Astrocyte (in vitro differentiated cells and primary cell): Measurements from ENCODE around the gene UTS2. TPM values are rescaled to one million over a fixed set of nuclear protein-coding genes. Genes with fewer than 3 reads are reported as not detected.
A peak's percentile ranks its signal among the peaks of the same experiment; 100 is the strongest.

ENCODE experiments used
- DNase-seq: peaks from one replicate; pipeline ENCODE4 v3.0.0-alpha.2; 2010; ENCODE audit warnings: low read depth
- FAIRE-seq: peaks from 2 replicates; lab custom pipeline; 2011; peaks lifted over from hg19 to GRCh38; lab: Jason Lieb, UNC
- H2AFZ ChIP-seq: 2 replicates; pipeline ENCODE4 v1.6.0; 2012; ENCODE audit warnings: low read depth, low read length, inconsistent platforms
- H3K27ac ChIP-seq: 2 replicates; pipeline ENCODE4 v1.5.1; 2011; ENCODE audit warnings: low read depth, low read length, inconsistent platforms
- H3K27me3 ChIP-seq: 2 replicates; pipeline ENCODE4 v1.6.0; 2011; ENCODE audit warnings: low read length, inconsistent platforms; ENCODE audit not compliant: insufficient read depth
- H3K36me3 ChIP-seq: 2 replicates; pipeline ENCODE4 v1.5.1; 2011; ENCODE audit warnings: low read length, inconsistent platforms; ENCODE audit not compliant: insufficient read depth
- H3K4me1 ChIP-seq: 2 replicates; pipeline ENCODE4 v1.5.1; 2011; ENCODE audit warnings: low read length, inconsistent platforms; ENCODE audit not compliant: insufficient read depth
- H3K4me2 ChIP-seq: 2 replicates; pipeline ENCODE4 v1.6.0; 2012; ENCODE audit warnings: low read length, inconsistent platforms
- H3K4me3 ChIP-seq: 2 replicates; pipeline ENCODE4 v1.5.1; 2011; ENCODE audit warnings: low read depth, mild to moderate bottlenecking, low read length, inconsistent platforms; ENCODE audit not compliant: insufficient read depth
- H3K79me2 ChIP-seq: 2 replicates; pipeline ENCODE4 v1.6.0; 2012; ENCODE audit warnings: mild to moderate bottlenecking, low read length, inconsistent platforms; ENCODE audit not compliant: insufficient read depth
- H3K9ac ChIP-seq: 2 replicates; pipeline ENCODE4 v1.6.0; 2012; ENCODE audit warnings: mild to moderate bottlenecking, low read length, inconsistent platforms
- H3K9me3 ChIP-seq: 2 replicates; pipeline ENCODE4 v1.5.1; 2012; ENCODE audit warnings: low read depth, mild to moderate bottlenecking, low read length, inconsistent platforms; ENCODE audit not compliant: insufficient read depth
- H4K20me1 ChIP-seq: 2 replicates; pipeline ENCODE4 v1.6.0; 2012; ENCODE audit warnings: low read length, inconsistent platforms; ENCODE audit not compliant: insufficient read depth
- H3K27ac Mint-ChIP-seq: one replicate; pipeline ENCODE4 v1.8.0; 2021; ENCODE audit warnings: mild to moderate bottlenecking, mixed read lengths; ENCODE audit not compliant: unreplicated experiment
- H3K27me3 Mint-ChIP-seq: one replicate; pipeline ENCODE4 v1.8.0; 2021; ENCODE audit warnings: low read depth, mixed read lengths; ENCODE audit not compliant: unreplicated experiment
- H3K36me3 Mint-ChIP-seq: one replicate; pipeline ENCODE4 v1.8.0; 2021; ENCODE audit warnings: low read depth, mixed read lengths; ENCODE audit not compliant: unreplicated experiment
- H3K4me1 Mint-ChIP-seq: one replicate; pipeline ENCODE4 v1.8.0; 2021; ENCODE audit warnings: low read depth, mixed read lengths; ENCODE audit not compliant: unreplicated experiment
- H3K4me3 Mint-ChIP-seq: one replicate; pipeline ENCODE4 v1.8.0; 2021; ENCODE audit warnings: mild to moderate bottlenecking, moderate library complexity, mixed read lengths; ENCODE audit not compliant: unreplicated experiment
- H3K9me3 Mint-ChIP-seq: one replicate; pipeline ENCODE4 v1.8.0; 2021; ENCODE audit warnings: mild to moderate bottlenecking, mixed read lengths; ENCODE audit not compliant: unreplicated experiment
- CTCF ChIP-seq: IDR thresholded peaks from 2 replicates; pipeline ENCODE4 v1.5.1; 2011; ENCODE audit warnings: low read depth, mild to moderate bottlenecking, inconsistent platforms, low read length, moderate library complexity; ENCODE audit not compliant: insufficient read depth
- EZH2 ChIP-seq: IDR thresholded peaks from 2 replicates; pipeline ENCODE4 v1.6.1; 2012; ENCODE audit warnings: mild to moderate bottlenecking, low read length, inconsistent platforms; ENCODE audit not compliant: insufficient read depth
- total RNA-seq: library from RNA; stranded (reverse); gene quantifications from 2 replicates; pipeline ENCODE4 v1.2.1, GENCODE V29; 2021

The UTS2 gene
- total RNA-seq, 1 donor from 2014 or later, result not detected

GRCh38 chr1:7886405-7886745 lies 33.5 kb upstream of the UTS2 start:
- Mint-ChIP-seq H3K27me3 (no peaks in the 10 kb centered on the region), H3K4me1 (peaks cover 1% of the 10 kb centered on the region), H3K4me3 (no peak overlapping the region), H3K27ac (no peak overlapping the region), H3K9me3 (peaks cover 2% of the 10 kb centered on the region), H3K36me3 (no peaks in the 10 kb centered on the region)
- H3K4me1 ChIP-seq, result peaks cover 15% of the 10 kb centered on the region
- H4K20me1 ChIP-seq, result no peaks in the 10 kb centered on the region
- no peak for FAIRE-seq
- H3K27me3 ChIP-seq, result no peaks in the 10 kb centered on the region
- H3K9ac ChIP-seq, result peak overlapping the region; percentile 24
- no peak overlapping the region for H3K27ac ChIP-seq
- peak overlapping the region; percentile 43 for H2AFZ ChIP-seq
- peaks cover 4% of the 10 kb centered on the region for H3K9me3 ChIP-seq
- no peaks in the 10 kb centered on the region for H3K79me2 ChIP-seq
- no peak overlapping the region for H3K4me3 ChIP-seq
- peak; percentile 75 for DNase-seq
- H3K36me3 ChIP-seq, result no peaks in the 10 kb centered on the region
- peak overlapping the region; percentile 77 for H3K4me2 ChIP-seq
- no peak for TF ChIP-seq CTCF
- TF ChIP-seq EZH2, result no peak

GRCh38 chr1:7885513-7886404 lies 32.9 kb upstream of the UTS2 start:
- Mint-ChIP-seq H3K4me3 (no peak overlapping the region), H3K4me1 (peaks cover 1% of the 10 kb centered on the region), H3K27ac (no peak overlapping the region), H3K36me3 (no peaks in the 10 kb centered on the region), H3K9me3 (peaks cover 2% of the 10 kb centered on the region), H3K27me3 (no peaks in the 10 kb centered on the region)
- Histone ChIP-seq H2AFZ (peak overlapping the region; percentile 43), H3K4me2 (peak overlapping the region; percentile 77), H3K27me3 (no peaks in the 10 kb centered on the region), H3K36me3 (no peaks in the 10 kb centered on the region), H3K9ac (no peak overlapping the region), H3K27ac (no peak overlapping the region), H3K4me1 (peaks cover 15% of the 10 kb centered on the region), H3K79me2 (no peaks in the 10 kb centered on the region), H3K9me3 (peaks cover 4% of the 10 kb centered on the region), H4K20me1 (no peaks in the 10 kb centered on the region), H3K4me3 (no peak overlapping the region)
- no peak for DNase-seq
- no peak for TF ChIP-seq CTCF
- TF ChIP-seq EZH2, result no peak
- FAIRE-seq, result no peak

- peaks cover 4% of the 10 kb centered on the region for H3K9me3 ChIP-seq
- no peaks in the 10 kb centered on the region for H3K79me2 ChIP-seq
- Mint-ChIP-seq H3K9me3 (peaks cover 2% of the 10 kb centered on the region), H3K36me3 (no peaks in the 10 kb centered on the region), H3K4me1 (peaks cover 1% of the 10 kb centered on the region), H3K27ac (no peak overlapping the region), H3K27me3 (no peaks in the 10 kb centered on the region), H3K4me3 (no peak overlapping the region)
- H3K9ac ChIP-seq, result no peak overlapping the region
- H3K36me3 ChIP-seq, result no peaks in the 10 kb centered on the region
- no peaks in the 10 kb centered on the region for H3K27me3 ChIP-seq
- FAIRE-seq (no peak), DNase-seq (no peak)
- no peak for TF ChIP-seq EZH2
- no peak for TF ChIP-seq CTCF
- peaks cover 15% of the 10 kb centered on the region for H3K4me1 ChIP-seq
- H3K27ac ChIP-seq, result no peak overlapping the region
- no peak overlapping the region for H3K4me3 ChIP-seq
- no peak overlapping the region for H2AFZ ChIP-seq
- no peak overlapping the region for H3K4me2 ChIP-seq
- H4K20me1 ChIP-seq, result no peaks in the 10 kb centered on the region
These were observed 31.9 kb upstream of the UTS2 start for GRCh38 chr1:7884757-7885156.
